HCT116 (cell line): Measurements from ENCODE around the gene PRDM1.

Experiments
- ELF1 ChIP-seq: IDR thresholded peaks from 2 replicates; pipeline ENCODE4 v1.6.1; 2012; ENCODE audit warnings: low read depth, borderline replicate concordance
- EZH2 ChIP-seq: fragments of 200-600 bp; sonication (generic); IDR thresholded peaks from 2 replicates; pipeline ENCODE4 v1.6.1; 2017; ENCODE audit warnings: antibody characterized with exemption, mixed run types
- EZH2phosphoT487 ChIP-seq: fragments of 200-600 bp; IDR thresholded peaks from 2 replicates; pipeline ENCODE4 v1.6.1; 2018; ENCODE audit warnings: antibody characterized with exemption, borderline replicate concordance
- RAD21 ChIP-seq: IDR thresholded peaks from 2 replicates; pipeline ENCODE4 v1.6.1; 2012; ENCODE audit warnings: low read depth, mild to moderate bottlenecking
- SIN3A ChIP-seq: IDR thresholded peaks from 2 replicates; pipeline ENCODE4 v1.6.1; 2012; ENCODE audit warnings: low read depth
- TF ChIP-seq, protein P1 (sequence below), 3 experiments: fragments of 200-600 bp in 1 of 3; sonication (generic) in 1 of 3; IDR thresholded peaks in 2 of 3; conservative IDR thresholded peaks in 1 of 3; 2 replicates each; pipeline ENCODE4 v1.5.1; 2012 to 2017; ENCODE audit warnings: low read depth in 2 of 3, low read length in 2 of 3, antibody characterized with exemption in 1 of 3, borderline replicate concordance in 1 of 3, control low read depth in 1 of 3, mild to moderate bottlenecking in 1 of 3, mixed read lengths in 1 of 3, mixed run types in 1 of 3, moderate library complexity in 1 of 3; ENCODE audit not compliant: insufficient read depth in 1 of 3
- TF ChIP-seq, protein P2 (sequence below): IDR thresholded peaks from 2 replicates; pipeline ENCODE4 v1.6.1; 2012; ENCODE audit warnings: low read depth
- TF ChIP-seq, protein P3 (sequence below): IDR thresholded peaks from 2 replicates; pipeline ENCODE4 v1.6.1; 2012

DNA sequence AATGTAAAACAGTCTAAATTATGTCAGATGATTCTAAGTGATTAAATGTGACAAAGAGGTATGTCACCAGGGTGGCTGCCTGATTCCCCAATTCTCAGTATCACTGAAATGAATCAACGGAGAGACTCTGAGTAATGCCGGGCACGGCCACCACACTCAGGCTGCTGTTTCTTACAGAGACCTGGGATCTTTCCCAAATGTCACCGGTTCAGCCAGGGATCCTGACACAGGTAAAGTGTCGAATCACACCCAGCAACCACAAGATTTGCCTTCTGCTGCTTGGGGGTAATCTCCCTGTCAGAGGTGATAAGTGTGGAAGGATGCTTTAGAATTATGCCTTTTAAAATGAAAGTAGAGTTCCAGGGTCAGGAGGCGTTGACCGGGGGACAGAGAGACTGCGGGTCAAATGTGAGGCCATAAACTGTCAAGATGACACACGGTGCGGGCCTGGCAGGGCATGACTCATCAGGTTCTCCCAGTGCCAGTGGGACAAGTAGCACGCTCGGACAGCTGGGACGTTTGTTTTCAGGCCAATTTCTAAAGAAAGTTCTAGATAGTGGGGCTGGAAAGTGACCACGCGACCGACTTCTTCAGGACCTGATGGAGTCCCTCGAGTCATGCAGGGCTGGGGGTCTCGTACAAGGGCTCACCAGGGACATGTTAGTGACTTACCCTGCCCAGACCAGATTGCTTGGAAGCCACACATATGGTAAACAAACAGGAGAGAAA lies 48.9 kb downstream of the PRDM1 start:
- no peak for TF ChIP-seq RAD21
- TF ChIP-seq, protein P1, sequence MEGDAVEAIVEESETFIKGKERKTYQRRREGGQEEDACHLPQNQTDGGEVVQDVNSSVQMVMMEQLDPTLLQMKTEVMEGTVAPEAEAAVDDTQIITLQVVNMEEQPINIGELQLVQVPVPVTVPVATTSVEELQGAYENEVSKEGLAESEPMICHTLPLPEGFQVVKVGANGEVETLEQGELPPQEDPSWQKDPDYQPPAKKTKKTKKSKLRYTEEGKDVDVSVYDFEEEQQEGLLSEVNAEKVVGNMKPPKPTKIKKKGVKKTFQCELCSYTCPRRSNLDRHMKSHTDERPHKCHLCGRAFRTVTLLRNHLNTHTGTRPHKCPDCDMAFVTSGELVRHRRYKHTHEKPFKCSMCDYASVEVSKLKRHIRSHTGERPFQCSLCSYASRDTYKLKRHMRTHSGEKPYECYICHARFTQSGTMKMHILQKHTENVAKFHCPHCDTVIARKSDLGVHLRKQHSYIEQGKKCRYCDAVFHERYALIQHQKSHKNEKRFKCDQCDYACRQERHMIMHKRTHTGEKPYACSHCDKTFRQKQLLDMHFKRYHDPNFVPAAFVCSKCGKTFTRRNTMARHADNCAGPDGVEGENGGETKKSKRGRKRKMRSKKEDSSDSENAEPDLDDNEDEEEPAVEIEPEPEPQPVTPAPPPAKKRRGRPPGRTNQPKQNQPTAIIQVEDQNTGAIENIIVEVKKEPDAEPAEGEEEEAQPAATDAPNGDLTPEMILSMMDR (IDR thresholded peaks at IDR 0.05 in 2 of 3, conservative IDR thresholded peaks at IDR 0.05 in 1 of 3; ENCODE audit: borderline replicate concordance in 1 of 3, insufficient read depth in 1 of 3, low read depth in 2 of 3, low read length in 2 of 3): no peak
- TF ChIP-seq SIN3A: peak; percentile 74; the same call in 1 of the 2 replicates
- TF ChIP-seq EZH2: no peak
- TF ChIP-seq, protein P2, sequence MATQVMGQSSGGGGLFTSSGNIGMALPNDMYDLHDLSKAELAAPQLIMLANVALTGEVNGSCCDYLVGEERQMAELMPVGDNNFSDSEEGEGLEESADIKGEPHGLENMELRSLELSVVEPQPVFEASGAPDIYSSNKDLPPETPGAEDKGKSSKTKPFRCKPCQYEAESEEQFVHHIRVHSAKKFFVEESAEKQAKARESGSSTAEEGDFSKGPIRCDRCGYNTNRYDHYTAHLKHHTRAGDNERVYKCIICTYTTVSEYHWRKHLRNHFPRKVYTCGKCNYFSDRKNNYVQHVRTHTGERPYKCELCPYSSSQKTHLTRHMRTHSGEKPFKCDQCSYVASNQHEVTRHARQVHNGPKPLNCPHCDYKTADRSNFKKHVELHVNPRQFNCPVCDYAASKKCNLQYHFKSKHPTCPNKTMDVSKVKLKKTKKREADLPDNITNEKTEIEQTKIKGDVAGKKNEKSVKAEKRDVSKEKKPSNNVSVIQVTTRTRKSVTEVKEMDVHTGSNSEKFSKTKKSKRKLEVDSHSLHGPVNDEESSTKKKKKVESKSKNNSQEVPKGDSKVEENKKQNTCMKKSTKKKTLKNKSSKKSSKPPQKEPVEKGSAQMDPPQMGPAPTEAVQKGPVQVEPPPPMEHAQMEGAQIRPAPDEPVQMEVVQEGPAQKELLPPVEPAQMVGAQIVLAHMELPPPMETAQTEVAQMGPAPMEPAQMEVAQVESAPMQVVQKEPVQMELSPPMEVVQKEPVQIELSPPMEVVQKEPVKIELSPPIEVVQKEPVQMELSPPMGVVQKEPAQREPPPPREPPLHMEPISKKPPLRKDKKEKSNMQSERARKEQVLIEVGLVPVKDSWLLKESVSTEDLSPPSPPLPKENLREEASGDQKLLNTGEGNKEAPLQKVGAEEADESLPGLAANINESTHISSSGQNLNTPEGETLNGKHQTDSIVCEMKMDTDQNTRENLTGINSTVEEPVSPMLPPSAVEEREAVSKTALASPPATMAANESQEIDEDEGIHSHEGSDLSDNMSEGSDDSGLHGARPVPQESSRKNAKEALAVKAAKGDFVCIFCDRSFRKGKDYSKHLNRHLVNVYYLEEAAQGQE: no peak
- TF ChIP-seq, protein P3, sequence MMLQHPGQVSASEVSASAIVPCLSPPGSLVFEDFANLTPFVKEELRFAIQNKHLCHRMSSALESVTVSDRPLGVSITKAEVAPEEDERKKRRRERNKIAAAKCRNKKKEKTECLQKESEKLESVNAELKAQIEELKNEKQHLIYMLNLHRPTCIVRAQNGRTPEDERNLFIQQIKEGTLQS: no peak
- TF ChIP-seq ELF1: no peak
- no peak for TF ChIP-seq EZH2phosphoT487
